SKM-1 (cell line): ENCODE data around the gene MYH6.
"Not testable (repeated sequence)": the region's sequence is repeated elsewhere in the genome, so short reads cannot be mapped to it uniquely, and the experiment has no call there.

Experiments used
- DNase-seq: peaks from one replicate; lab custom pipeline; 2025; ENCODE audit not compliant: unreplicated experiment; lab: John Stamatoyannopoulos, UW

Gene MYH6

GRCh38 chr14:23436327-23437132, 28.5 kb upstream of the MYH6 start:
- no peak for DNase-seq

- DNase-seq: no peak
Observed at GRCh38 chr14:23435543-23436326, 27.7 kb upstream of the MYH6 start, which contains the start of gene MYH7. MYH7 (minus strand) TSS chr14:23435660; CDS start chr14:23433732, 1,928 bp downstream.

- no peak for DNase-seq
Observed at GRCh38 chr14:23434488-23435222, 26.6 kb upstream of the MYH6 start.

GRCh38 chr14:23433457-23433856, 25.4 kb upstream of the MYH6 start:
- DNase-seq: no peak

GRCh38 chr14:23432946-23433345, 24.9 kb upstream of the MYH6 start:
- DNase-seq: no peak

GRCh38 chr14:23432102-23432925, 24.2 kb upstream of the MYH6 start:
- DNase-seq: no peak

- DNase-seq: no peak
Observed at GRCh38 chr14:23431486-23431885, 23.4 kb upstream of the MYH6 start.

- no peak for DNase-seq
Observed at GRCh38 chr14:23430723-23431085, 22.6 kb upstream of the MYH6 start.

GRCh38 chr14:23430016-23430722, 22.1 kb upstream of the MYH6 start:
- DNase-seq: no peak

GRCh38 chr14:23428686-23429495, 20.8 kb upstream of the MYH6 start:
- DNase-seq: no peak

GRCh38 chr14:23425798-23426197, 17.7 kb upstream of the MYH6 start:
- not testable (repeated sequence) for DNase-seq

GRCh38 chr14:23425169-23425568, 17.1 kb upstream of the MYH6 start:
- no peak for DNase-seq

- no peak for DNase-seq
Observed at GRCh38 chr14:23423657-23424056, 15.6 kb upstream of the MYH6 start.

- DNase-seq: no peak
Observed at GRCh38 chr14:23421594-23421993, 13.5 kb upstream of the MYH6 start.

GRCh38 chr14:23419646-23420045, 11.6 kb upstream of the MYH6 start:
- not testable (repeated sequence) for DNase-seq

GRCh38 chr14:23418021-23418420, 9.9 kb upstream of the MYH6 start:
- DNase-seq: no peak

GRCh38 chr14:23417269-23417668, 9.2 kb upstream of the MYH6 start:
- DNase-seq: not testable (repeated sequence)

GRCh38 chr14:23416801-23417200, 8.7 kb upstream of the MYH6 start:
- no peak for DNase-seq
